ENCODE measurements around the gene RTN4IP1. TPM values are rescaled to one million over a fixed set of nuclear protein-coding genes. Genes with fewer than 3 reads are reported as not detected.

RTN4IP1 gene
- total RNA-seq, 1 experiment from 2014 or later = 19.2 TPM

GRCh38 chr6:106546691-106547414 is 82.4 kb downstream of the RTN4IP1 start (continued):
- TF ChIP-seq ZBTB21 (CRISPR knock-in tag; IDR thresholded peaks at IDR 0.05; ENCODE audit: borderline replicate concordance) = no peak
- no peak for TF ChIP-seq GRHL2 (CRISPR knock-in tag; IDR thresholded peaks at IDR 0.05; ENCODE audit: insufficient replicate concordance, severe bottlenecking)
- no peak for TF ChIP-seq FOXK1 (CRISPR knock-in tag; IDR thresholded peaks at IDR 0.05)
- no peak for TF ChIP-seq TP53 (CRISPR knock-in tag; IDR thresholded peaks at IDR 0.05)
- no peak for TF ChIP-seq JUN (CRISPR knock-in tag; IDR thresholded peaks at IDR 0.05)
- no peak for TF ChIP-seq MXD4 (CRISPR knock-in tag; IDR thresholded peaks at IDR 0.05; ENCODE audit: borderline replicate concordance)
- no peak for TF ChIP-seq NR1H2 (CRISPR knock-in tag; IDR thresholded peaks at IDR 0.05)
- no peak for TF ChIP-seq SMAD4 (CRISPR knock-in tag; IDR thresholded peaks at IDR 0.05)
- TF ChIP-seq TEAD4 (CRISPR knock-in tag; IDR thresholded peaks at IDR 0.05) = no peak
- TF ChIP-seq NFATC4 (CRISPR knock-in tag; IDR thresholded peaks at IDR 0.05) = no peak
- no peak for TF ChIP-seq RELA (CRISPR knock-in tag; IDR thresholded peaks at IDR 0.05; ENCODE audit: borderline replicate concordance)
- no peak for TF ChIP-seq E2F4 (CRISPR knock-in tag; IDR thresholded peaks at IDR 0.05; ENCODE audit: borderline replicate concordance, low read depth)
- no peak for TF ChIP-seq ATF6 (CRISPR knock-in tag; IDR thresholded peaks at IDR 0.05)

- no peak overlapping the region for H3K27ac Mint-ChIP-seq
- peaks cover 18% of the 10 kb centered on the region for H3K4me1 Mint-ChIP-seq
- DNase-seq (ENCODE audit: low spot score) = no peak
- no peak for ATAC-seq
- ChIA-PET CTCF (interaction anchor here (1.1 kb wide), 1 partner anchor 185 kb away, joined by 3 read pairs; the partner anchor contains the start of gene CRYBG1), POLR2A (no interaction called here)
- no peaks in the 10 kb centered on the region for H3K27me3 Mint-ChIP-seq (ENCODE audit: low read depth)
- no peak overlapping the region for H3K4me3 Mint-ChIP-seq
- peaks cover 6% of the 10 kb centered on the region; the same call in 1 of the 2 replicates for H3K36me3 Mint-ChIP-seq
- TF ChIP-seq GABPB1 (CRISPR knock-in tag; IDR thresholded peaks at IDR 0.05) (no peak), EMX1 (CRISPR knock-in tag; IDR thresholded peaks at IDR 0.05) (no peak), ESRRA (CRISPR knock-in tag; IDR thresholded peaks at IDR 0.05; ENCODE audit: borderline replicate concordance) (no peak), PREB (CRISPR knock-in tag; IDR thresholded peaks at IDR 0.05; ENCODE audit: borderline replicate concordance) (no peak), ERG (CRISPR knock-in tag; IDR thresholded peaks at IDR 0.05) (no peak), ATF2 (CRISPR knock-in tag; IDR thresholded peaks at IDR 0.05; ENCODE audit: borderline replicate concordance, low read depth) (no peak), ZBTB21 (CRISPR knock-in tag; IDR thresholded peaks at IDR 0.05; ENCODE audit: borderline replicate concordance) (no peak), NR3C1 (CRISPR knock-in tag; conservative IDR thresholded peaks at IDR 0.05; ENCODE audit: low read depth) (no peak), TP53 (CRISPR knock-in tag; IDR thresholded peaks at IDR 0.05) (no peak), PRRX2 (CRISPR knock-in tag; IDR thresholded peaks at IDR 0.05) (no peak), CBFB (CRISPR knock-in tag; IDR thresholded peaks at IDR 0.05; ENCODE audit: low read depth) (no peak), SP1 (CRISPR knock-in tag; conservative IDR thresholded peaks at IDR 0.05) (no peak), ATF6 (CRISPR knock-in tag; IDR thresholded peaks at IDR 0.05) (no peak)
- peaks cover 8% of the 10 kb centered on the region for H3K9me3 Mint-ChIP-seq
These were observed 83.0 kb downstream of the RTN4IP1 start for GRCh38 chr6:106546261-106546690.

Data from WTC11 (cell line).